EL (cell line): ENCODE data around the gene ANKEF1.
"Not testable (repeated sequence)": the region's sequence is repeated elsewhere in the genome, so short reads cannot be mapped to it uniquely, and the experiment has no call there.

Experiments
- DNase-seq: peaks from one replicate; pipeline ENCODE4 v3.0.0-alpha.2; 2016

Gene ANKEF1

DNA sequence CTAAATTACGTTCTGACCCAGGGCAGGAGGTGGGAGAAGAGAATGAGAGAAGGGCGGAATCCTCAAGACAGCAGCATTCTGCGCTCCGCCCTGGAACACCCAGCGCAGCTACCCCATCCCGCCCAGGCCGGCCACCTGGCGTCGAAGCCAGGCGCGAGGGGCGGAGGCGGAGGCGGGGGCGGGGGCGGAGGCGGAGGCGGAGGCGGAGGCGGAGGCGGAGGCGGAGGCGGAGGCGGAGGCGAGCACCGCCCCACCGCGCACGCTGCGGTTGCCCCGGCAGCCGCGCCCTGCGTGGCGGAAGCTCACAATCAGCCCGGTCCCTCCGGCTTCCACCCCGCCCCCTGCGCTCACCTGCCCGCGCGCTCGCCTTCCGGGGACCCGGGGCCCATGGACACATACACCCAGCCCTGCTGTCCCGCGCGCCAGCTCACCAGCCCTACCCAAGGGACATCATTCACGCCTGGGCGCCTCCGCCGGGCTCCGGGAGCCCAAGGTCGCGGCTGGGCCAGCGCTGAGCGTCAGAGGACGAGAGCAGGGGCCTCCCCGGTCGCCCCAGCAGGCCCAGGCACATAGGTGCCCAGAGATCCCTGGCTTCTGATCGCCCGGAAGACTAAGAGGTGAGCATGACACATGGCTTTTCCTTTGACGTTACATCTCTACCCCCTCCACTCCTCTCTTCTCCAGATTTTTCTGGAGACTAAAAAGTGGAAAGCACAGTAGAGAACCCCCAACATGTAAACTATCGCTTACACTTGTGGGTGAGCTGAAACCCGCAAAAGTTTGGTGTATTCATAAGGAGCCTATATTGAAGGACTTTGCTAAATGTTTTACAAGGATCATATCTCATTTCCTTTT lies at the start of gene ANKEF1:
ANKEF1 (plus strand) TSS at position 271 of the 855 bp plus-strand sequence. CDS start 3,315 bp downstream, outside the sequence.
- DNase-seq, result peak; percentile 61

DNA sequence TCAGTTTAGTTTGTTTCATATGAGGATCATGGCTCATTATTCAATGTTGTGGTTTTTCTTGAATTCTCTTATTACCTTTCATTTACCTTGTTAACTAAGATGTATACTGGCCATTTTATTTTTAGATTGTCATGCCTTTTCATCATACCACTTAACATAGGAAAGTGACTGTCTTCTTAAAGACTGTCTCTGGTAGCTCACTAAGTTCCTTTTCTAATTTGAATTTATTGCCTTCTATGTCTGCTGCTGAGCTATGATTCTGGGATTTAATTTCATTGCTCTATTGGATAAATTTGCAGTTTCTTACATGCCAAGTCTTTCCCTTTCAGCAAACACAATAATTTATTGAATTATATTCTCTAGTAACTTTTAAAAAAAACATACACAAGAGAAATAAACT lies 49.5 kb upstream of the ANKEF1 start:
- no peak for DNase-seq

DNA sequence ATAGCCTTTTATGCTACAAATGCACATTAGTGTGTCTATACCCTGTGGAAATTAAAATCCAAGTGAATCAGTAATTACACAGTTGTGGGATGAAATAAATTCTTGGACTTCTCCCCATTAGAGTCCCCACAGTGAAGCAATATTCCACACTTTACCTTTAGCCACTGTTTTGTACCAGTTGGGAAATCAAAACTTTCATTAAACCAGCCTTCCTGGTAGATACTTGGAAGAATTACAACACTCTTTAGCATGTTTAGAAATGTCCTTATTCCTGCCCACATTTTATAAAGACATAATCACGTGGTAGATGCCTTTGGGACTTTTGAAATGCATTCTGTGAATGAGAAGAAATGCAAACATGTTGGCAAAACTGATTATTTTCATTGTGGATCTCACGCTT lies 49.0 kb upstream of the ANKEF1 start:
- no peak for DNase-seq

DNA sequence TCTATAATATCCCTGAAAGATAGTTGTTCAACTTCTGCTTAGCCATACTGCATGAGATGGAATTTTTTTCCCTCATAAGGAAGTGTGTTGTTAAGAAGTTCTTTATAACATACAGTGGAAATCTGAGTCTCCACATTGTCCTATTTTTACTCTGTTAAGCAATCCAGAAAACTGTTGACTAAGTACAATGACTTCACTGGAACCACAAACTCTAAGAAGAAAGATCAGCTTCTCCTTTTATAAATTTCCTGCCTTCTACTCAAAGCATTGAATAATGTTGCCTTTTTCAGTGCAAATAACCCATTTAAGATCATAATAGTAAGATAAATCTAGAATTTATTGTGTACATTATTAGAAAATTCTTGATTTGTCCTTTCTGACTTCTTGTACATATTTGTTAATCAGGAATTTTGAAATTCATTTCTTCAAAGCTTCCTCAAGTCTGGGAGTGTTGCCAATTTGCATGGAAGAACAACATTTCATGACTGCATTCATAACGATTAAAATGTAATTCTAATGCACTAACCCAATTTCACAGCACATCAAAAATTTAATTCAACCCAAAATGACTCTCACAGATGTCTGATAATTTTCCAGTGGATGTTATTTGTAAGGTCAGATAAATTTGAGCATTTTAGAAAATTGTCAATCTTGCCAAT lies 45.6 kb upstream of the ANKEF1 start:
- peak; percentile 41 for DNase-seq

DNA sequence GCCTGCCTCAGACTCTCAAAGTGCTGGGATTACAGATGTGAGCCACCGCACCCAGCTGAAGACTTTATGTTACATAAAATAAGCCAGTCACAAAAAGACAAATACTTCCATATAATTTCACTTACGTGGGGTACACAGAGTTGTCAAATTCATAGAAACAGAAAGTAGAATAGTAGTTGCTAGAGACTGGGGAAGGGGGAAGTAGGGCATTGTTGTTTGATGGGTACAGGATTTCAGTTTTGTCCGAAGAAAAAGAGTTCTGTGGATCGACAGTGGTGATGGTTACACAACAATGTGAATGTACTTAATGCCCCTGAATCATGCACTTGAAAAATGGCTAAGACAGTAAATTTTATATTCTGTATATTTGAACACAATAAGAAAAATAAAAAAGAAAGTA lies 41.6 kb upstream of the ANKEF1 start:
- no peak for DNase-seq

- DNase-seq, result no peak
Measured at GRCh38 chr20:9994676-9995075, 40.1 kb upstream of the ANKEF1 start.

GRCh38 chr20:9995510-9996272 lies 39.1 kb upstream of the ANKEF1 start:
- no peak for DNase-seq

DNA sequence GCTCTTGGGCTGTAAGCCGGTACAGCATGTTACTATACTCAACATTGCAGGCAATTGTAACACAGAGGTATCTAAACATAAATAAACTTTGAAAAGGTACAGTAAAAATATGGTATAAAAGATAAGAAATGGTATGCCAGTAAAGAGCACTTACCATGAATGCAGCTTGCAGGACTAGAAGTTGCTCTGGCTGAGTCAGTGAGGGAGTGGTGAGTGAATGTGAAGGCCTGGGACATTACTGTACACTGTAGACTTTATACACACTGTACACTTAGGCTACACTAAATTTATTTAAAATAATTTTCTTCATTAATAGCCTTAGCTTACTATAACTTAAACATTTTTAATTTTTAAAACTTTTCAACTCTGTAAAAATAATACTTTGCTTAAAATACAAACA lies 37.8 kb upstream of the ANKEF1 start:
- DNase-seq, result no peak

DNA sequence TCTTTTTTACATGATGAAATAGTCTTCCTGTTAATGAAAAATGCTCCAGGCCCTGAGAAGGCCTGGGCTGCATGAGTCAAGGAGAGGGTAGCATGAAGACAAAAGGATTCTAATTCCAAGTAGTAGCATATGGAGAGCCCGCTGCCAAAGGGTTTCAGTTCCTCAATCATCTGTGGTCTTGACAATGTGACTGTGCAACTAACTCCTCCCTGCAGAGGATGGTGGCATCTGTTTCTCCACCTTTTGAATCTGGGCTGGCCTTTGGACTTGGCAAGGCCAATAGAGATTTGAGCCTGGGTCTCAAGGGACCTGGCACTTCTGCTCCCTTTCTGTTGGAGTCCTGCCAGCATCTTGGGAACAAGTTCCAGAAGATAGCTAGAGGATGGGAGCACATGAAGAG lies 35.1 kb upstream of the ANKEF1 start:
- DNase-seq, result no peak

DNA sequence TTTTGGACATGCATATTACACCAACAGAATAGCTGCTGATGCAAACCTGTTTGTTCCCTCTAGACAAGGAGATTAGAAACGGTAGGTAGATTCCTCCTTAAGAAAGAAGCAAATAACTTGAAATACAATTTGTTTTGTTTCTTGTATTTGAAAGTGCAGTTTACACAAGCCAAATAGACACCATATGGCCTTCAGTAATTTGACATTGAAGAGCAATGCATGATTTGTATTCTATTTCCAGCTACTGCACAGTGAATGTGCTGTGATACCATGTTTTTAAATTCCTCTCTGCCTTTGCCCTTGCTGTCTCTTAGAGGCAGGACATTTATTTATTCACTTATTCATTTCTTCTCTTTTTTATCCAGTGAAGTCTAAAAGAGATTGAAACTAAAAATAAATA lies 31.9 kb upstream of the ANKEF1 start:
- DNase-seq, result no peak

- DNase-seq, result no peak
Measured at GRCh38 chr20:10004900-10005299, 29.9 kb upstream of the ANKEF1 start.

GRCh38 chr20:10005885-10006284 lies 28.9 kb upstream of the ANKEF1 start:
- no peak for DNase-seq

- no peak for DNase-seq
Measured at GRCh38 chr20:10006447-10007090, 28.2 kb upstream of the ANKEF1 start.

DNA sequence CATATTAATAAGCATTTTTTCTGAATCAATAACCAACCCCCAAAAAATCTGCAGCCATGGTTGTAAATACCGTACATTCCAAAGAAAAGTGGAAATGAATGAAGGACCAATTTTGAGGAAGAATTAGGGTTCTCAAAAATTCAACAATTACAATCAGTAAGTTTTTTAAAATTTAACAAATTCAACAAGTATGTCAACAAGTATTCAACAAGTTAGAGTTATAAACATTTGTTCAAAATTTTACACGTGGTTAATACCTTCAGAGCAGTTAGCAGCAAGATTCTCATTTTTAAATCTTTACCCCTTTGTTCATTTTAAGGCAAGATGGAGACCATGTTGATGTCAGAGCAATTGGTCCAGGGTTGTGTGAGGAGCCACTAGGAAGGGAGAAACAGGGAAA lies 27.6 kb upstream of the ANKEF1 start:
- no peak for DNase-seq

- DNase-seq, result no peak
Measured at GRCh38 chr20:10007747-10008146, 27.0 kb upstream of the ANKEF1 start.

- DNase-seq, result no peak
Measured at GRCh38 chr20:10012464-10012863, 22.3 kb upstream of the ANKEF1 start.

- DNase-seq, result no peak
Measured at GRCh38 chr20:10014431-10014830, 20.4 kb upstream of the ANKEF1 start.

DNA sequence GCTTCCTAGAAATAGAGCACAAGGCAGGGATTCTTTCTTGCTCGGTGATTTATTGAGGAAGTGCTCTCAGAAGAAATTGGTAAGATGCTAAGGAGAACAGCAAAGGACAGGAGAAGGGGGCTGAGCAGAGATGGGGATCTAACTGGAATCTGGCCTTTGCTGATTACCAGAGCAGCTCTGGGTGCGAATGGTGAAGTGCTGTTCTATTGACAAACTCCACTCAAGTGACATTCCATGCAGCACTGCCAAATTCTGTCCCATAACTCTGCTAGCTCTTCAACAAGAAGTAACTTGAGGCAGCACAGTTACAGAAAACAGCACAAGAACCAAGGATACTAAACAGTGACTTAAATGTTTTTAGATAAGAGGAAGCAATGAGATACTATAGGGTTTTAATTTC lies 13.8 kb upstream of the ANKEF1 start:
- DNase-seq, result no peak

- no peak for DNase-seq
Measured at GRCh38 chr20:10022625-10023024, 12.2 kb upstream of the ANKEF1 start.

DNA sequence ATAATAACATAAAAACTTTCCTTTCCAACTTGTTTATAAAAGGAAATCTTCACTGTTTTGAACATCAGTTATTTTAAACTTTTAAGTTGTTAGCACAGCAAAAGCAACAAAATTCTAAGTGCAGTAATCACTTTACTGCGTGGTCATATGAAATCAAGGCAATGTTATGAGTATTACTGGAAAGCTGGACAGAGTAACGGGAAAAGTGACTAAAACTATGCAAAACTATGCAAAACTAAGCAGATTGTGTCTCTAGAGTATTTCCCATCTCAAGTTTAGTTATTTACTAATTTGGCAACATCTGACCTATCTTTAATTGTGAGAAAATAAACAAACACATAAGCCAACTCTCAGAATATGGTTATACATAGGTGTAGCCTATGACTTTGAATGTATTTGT lies 10.9 kb upstream of the ANKEF1 start:
- DNase-seq, result no peak

DNA sequence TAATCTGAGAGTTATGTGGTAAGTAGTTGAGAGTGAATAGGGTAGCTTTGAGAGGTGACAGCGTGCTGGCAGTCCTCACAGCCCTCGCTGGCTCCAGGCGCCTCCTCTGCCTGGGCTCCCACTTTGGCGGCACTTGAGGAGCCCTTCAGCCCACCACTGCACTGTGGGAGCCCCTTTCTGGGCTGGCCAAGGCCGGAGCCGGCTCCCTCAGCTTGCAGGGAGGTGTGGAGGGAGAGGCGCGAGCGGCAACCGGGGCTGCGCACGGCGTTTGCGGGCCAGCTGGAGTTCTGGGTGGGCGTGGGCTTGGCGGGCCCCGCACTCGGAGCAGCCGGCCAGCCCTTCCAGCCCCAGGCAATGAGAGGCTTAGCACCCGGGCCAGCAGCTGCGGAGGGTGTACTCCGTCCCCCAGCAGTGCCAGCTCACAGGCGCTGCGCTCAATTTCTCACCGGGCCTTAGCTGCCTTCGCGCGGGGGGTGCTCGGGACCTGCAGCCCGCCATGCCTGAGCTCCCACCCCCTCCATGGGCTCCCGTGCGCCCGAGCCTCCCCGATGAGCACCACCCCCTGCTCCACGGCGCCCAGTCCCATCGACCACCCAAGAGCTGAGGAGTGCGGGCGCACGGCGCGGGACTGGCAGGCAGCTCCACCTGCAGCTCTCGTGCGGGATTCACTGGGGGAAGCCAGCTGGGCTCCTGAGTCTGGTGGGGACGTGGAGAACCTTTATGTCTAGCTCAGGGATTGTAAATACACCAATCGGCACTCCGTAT lies 3.2 kb upstream of the ANKEF1 start:
- not testable (repeated sequence) for DNase-seq

DNA sequence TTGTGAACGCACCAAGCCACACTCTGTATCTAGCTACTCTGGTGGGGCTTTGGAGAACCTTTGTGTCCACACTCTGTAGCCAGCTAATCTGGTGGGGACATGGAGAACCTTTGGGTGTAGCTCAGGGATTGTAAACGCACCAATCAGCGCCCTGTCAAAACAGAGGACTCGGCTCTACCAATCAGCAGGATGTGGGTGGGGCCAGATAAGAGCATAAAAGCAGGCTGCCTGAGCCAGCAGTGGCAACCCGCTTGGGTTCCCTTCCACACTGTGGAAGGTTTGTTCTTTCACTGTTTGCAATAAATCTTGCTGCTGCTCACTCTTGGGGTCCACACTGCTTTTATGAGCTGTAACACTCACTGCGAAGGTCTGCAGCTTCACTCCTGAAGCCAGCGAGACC lies 2.5 kb upstream of the ANKEF1 start:
- not testable (repeated sequence) for DNase-seq
